Activated CD4-positive, alpha-beta T cell treated with anti-CD3 and anti-CD28 coated beads, Interleukin-2, amount 50 U/mL, for 1 hour (primary cell): ENCODE data around the gene MCF2.

Experiments
- DNase-seq: peaks from one replicate; pipeline ENCODE4 v3.0.0-alpha.2; 2020

MCF2 gene

DNA sequence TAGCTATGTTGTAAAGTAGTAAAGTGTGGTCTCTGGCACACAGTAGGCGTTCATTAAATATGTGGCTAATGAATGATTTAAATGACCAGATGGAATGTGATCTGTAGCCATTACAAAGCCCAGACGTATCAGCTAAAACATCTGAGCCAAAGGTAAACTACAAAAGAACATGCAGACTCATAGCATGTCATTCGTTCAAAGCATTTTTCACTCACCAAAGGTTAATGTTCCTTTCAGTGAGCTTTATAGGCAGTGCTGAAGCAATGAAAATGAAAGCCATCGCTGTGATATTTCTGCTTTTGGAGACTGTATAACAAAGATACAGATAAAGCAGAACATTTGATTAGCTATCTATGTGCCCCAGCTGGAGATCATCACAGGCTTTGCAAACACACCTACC is 126.9 kb downstream of the MCF2 start:
- DNase-seq: no peak

DNA sequence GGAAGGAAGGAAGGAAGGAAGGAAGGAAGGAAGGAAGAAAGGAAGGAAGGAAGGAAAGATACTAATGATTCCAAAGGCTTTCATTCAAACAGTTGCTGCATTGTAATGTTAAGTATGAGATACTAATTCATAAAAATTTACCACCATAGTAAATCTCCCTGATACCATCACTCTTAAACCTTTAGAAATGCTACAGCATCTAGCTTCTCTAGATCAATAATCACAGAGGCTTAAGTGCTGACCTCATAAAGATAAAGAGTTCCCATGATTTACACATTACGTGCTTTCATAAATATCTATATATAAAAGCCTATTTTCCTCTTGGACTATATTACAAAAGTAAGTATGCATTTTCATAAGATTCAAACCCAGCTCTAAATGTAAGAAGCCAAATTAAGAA is 141.0 kb downstream of the MCF2 start:
- no peak for DNase-seq

DNA sequence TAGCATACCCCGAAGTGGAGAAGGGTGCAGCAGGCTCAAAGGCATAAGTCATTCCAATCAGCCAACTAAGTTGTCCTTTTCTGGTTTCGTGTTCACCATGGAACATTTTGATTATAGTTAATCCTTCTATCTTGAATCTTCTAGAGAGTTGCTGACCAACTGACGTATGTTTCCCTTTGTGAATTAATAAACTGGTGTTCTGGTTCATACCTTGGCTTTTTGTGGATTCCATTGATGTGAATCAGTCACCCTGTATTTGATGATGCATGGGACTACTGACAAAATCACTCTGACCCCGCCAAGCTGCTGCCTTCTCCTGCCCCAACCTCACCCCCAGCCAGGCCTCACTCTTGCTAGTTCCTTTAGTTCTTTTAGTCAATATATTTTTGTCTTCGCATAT is 144.7 kb downstream of the MCF2 start:
- no peak for DNase-seq

DNA sequence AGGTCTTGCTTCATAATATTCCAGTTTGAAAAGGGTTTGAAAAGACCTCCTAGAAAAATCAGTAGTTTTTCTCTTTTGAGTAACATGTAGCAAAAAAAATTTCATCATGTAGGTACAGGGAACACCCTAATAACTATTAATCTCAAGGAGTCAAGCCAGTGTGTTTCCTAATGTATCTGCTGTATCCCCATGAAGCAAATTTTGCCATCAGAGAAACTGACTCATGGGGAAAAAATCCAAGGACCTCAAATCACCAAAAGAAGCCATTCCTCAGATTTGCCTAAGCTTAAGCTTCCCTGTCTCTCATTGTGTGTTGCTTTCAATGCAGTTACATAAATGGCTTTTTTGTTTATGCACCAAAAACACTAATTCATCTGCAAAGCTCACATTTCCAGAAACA is 147.7 kb downstream of the MCF2 start:
- DNase-seq: no peak

DNA sequence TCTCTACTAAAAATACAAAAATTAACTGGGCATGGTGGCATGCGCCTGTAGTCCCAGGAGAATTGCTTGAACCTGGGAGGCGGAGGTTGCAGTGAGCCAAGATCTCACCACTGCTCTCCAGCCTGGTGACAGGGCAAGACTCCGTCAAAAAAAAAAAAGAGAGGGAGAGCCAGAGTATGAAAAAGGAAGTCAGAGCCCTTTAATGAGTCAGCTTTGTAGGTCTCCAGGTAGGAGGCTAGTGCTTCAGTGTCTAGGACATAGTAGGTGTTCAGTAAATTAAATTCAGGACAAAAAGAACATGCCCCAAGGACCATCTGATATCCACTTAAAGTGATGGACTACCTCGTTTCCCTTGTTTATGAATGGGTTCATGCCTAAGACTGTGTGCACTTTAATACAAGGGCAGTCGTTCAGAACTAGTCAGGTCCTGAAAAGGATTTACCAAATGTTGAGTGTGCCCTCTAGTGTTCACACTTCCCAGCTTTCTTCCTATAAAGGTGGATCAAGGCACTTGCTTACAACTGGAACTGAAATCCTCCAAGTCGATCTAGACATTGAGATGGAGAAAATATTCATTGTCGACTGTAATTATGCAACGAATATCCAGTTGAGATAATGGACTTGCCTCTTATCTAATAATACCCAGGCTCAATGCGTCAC is 148.5 kb downstream of the MCF2 start:
- DNase-seq: no peak

DNA sequence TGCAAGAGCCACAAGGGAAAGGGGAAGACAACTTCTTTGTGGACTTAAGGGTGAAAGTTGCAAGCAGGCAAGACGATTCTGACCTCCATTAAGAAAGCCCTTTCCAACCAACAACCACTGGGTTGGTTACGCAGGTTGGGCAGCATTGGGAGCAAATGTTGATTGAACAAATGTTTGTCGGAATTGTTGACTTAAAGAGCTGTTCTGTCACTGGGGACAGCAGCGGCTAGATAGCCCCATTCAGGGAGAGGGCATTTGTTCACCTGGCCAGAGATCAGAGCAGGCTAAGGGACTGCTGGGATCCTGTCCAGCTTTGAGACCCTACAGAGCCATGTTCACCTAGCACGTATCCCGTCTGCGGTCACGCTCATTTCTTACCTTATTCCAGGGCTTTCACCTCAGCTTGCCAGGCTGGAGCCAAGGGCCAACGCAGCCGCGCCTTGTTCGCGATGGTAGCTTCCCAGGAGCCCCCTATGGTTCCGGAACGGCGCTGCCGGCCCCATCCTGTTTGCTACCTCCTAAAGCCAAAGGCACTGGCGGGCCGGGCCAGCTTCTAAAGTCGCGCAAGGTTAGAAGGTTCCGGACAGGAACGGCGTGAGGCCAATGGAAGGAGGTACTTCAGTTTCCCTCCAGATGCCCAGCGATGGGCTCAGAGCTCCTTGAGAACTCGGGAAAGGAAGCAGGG is 152.8 kb downstream of the MCF2 start:
- no peak for DNase-seq

DNA sequence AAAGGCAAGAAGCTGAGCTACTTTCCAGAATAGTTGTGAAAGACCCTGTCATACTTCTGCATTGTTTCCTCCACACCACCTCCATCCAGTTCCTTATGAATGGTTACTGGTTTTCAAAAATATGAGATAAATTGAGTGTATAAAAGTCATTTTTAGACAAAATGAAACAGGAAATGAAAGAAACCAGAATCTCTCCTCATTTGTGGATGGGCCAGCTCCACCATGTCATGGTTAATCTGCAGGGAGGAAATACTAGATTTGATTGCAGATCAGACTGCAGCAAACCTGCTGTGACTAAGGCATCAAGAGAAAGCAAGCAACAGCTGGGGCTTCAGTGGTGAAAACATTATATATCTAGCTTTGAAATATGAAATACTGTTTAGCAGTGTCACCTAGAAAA is 153.6 kb downstream of the MCF2 start:
- no peak for DNase-seq

DNA sequence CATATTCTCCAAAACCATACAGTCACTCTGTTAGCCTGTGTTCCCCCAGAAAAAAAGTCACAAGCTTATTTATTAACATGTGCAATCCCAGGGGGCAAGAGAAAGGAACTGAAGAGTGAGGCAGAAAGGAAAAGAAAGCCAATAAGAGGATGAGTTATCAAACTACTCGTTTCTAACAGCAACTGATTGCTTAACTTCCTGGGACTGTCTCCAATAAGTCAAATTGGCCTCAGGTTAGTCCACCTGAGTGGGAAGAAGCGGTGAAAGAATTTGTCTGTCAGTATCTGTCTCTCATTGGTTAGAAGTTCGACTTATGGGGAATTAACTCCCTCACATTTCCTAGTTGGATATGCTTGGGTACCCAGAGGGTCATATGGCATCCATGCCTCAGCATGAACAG is 163.4 kb downstream of the MCF2 start:
- DNase-seq: no peak

DNA sequence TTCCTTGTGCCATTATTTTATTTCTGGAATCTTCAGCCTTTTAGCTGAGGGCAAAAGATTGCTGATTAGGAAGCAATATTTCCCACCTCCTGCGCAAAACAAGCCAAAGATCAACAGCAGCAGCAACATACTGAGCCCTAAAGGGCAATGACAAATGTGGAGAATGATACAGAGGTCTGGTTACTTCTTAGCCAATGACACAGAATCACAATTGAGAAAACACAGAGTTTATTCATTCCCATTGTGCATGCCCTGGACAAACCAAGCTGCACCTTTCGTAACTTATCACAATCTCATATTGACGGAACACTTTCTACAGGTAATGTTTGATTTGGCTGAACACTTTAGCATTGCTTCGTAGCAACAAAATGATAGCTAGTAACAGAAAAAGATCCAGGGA is 164.0 kb downstream of the MCF2 start:
- no peak for DNase-seq

DNA sequence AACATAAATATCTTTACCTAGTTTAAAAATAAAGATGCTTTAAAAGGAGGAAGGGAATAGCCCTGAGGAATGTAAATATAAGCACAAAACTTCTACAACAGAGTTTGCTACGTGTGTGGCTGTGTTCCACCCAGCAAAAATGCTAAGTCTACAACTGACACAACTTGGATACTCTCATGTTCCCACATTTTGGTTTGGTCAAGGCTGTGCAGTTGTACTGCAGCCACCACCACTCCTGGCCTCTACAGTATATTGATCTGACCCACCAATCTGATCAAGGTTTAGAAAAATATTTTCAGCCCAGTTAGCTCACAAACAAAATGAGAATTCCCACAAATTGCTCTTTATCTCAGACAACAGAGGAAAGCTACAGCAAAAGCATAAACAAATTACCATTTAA is 165.3 kb downstream of the MCF2 start:
- DNase-seq: no peak

DNA sequence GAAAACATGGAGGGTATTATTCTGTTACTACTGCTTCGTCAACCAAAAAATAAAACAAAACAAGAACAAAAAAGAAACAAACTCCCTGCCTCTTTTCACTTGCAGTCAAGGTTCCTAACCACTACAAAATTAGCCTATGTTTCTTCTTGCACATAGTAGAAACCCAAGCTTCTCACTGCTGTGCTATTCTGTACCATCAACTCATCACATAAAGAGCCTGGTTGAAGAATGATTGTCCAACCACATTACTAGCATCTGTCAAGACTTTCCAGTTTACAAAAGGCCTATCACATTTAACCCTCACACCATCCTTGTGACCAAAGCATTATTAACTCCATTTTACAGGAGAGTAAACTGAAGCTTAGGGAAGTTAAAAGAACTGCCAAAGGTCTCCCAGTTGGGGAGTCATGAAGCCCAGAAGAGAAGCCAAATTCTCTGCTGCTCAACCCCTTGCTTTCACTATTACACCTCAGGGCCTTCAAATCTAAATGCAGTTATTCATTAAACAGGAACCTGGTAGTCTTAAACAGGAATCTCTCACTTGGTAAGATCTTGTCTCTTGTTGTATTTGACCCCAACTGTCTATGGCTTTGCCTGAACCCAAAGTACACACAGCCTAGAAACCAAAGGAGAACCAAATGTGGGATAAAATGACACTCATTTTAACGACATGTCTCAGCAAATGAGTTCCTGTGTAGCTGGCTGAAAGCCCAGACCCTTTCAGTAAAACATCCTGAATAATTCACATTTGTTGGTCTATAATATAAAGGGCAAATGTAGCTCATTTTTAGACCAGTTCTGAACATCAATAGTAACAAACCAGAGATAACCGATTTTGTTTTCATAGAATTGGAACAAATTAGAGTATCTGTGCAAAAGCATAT is 168.8 kb downstream of the MCF2 start:
- no peak for DNase-seq

DNA sequence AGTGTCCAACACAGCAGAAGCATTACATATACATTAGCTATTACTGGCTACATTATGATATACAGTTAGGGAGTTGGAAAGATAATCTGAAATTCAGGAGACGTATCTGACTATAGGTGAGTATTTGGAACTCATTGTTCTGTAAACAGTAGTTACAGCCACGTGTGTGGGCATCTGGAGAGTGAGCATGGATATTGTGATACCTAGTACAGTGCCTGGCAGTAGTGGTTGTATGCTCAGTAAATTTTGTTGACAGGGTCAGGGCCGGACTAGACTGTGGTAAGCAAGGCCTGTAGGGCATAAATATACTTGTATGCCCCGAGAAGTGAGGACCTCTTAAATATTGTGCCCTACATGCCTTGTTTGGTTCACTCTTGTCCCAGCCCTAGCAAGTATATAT is 174.5 kb downstream of the MCF2 start:
- no peak for DNase-seq

DNA sequence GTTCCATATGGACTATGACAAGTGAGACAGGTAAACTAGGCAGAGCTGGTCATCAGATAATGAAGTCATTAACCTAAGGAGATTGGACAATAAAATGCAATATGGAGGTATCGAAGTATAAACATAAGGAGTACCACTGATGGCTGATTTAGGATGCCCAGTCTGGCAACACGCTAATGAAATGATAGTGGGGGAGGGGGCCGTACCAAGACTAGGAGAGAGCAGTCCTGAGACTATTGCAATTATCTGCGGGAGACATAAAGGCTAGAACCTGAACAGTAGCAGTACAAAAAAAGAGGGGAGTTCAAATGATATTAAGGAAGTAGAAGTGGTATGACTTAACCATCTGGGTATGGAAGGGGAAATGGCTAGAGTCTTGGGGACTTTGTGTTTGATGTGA is 175.1 kb downstream of the MCF2 start:
- no peak for DNase-seq
